Measurements from ENCODE around the gene MBOAT1.
"Not testable (repeated sequence)": the region's sequence is repeated elsewhere in the genome, so short reads cannot be mapped to it uniquely, and the experiment has no call there.

Gene MBOAT1

GRCh38 chr6:20142866-20143265, 69.4 kb downstream of the MBOAT1 start:
- FAIRE-seq (no peak), DNase-seq (ENCODE audit: insufficient read length, low spot score) (no peak)

- no peak for FAIRE-seq
Measured at GRCh38 chr6:20141931-20142330, 70.3 kb downstream of the MBOAT1 start.

GRCh38 chr6:20139127-20139963, 72.9 kb downstream of the MBOAT1 start:
- not testable (repeated sequence) for DNase-seq (ENCODE audit: insufficient read length, low spot score); FAIRE-seq

More at GRCh38 chr6:20141931-20142330, 70.3 kb downstream of the MBOAT1 start:
- no peak for DNase-seq (ENCODE audit: insufficient read length, low spot score)

GRCh38 chr6:20137837-20138236, 74.4 kb downstream of the MBOAT1 start:
- FAIRE-seq (no peak), DNase-seq (ENCODE audit: insufficient read length, low spot score) (no peak)

- DNase-seq (ENCODE audit: insufficient read length, low spot score) (no peak), FAIRE-seq (no peak)
Measured at GRCh38 chr6:20137240-20137639, 75.0 kb downstream of the MBOAT1 start.

DNA sequence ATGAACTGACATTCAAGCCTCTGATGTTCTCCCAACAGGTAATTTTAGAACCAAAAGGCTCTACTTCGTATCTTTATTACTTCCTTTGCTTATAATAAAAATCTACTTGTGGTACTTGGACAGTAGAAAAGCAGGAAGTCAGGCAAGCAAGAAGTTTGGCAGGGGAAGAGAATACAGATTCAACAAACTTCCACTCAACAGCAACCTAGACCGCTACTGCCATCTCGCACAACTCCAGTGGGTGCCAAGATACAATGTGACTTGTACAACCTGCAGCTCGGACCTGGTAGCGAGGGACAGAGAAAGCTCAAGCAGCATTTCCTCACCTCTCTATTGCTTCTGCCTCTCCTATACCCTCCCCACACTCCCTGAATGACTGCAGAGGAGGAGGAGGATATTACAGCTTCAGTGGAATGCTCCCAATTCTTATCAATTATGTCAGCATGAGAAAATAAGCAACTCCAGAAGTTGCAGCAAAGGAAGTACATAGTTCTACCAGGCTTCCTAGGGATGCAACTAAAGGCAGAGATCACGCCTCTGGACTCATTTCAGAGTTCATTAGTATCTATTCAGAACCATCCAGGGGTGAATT, 76.5 kb downstream of the MBOAT1 start:
- FAIRE-seq (no peak), DNase-seq (ENCODE audit: insufficient read length, low spot score) (no peak)

DNA sequence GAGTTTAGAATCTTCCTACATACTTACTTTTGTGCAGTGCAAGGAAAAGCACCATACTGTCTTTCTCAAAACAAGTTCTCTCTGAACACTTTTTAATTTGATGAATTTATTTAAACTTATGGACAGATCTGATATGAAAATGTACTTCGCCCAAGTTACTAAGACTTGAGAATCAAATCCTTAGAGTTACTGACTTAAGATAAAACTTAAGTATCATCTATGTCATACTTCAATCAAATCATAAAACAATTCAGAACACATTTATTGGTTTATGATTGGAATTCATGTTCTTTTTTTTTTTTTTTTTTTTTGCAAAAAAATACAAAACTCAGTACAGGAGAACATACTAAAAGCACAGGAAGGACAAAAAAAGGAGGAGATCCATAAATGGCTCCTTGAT, 77.7 kb downstream of the MBOAT1 start:
- FAIRE-seq: peak; percentile 54

GRCh38 chr6:20129290-20130088, 82.8 kb downstream of the MBOAT1 start:
- FAIRE-seq (no peak), DNase-seq (ENCODE audit: insufficient read length, low spot score) (no peak)

More for the DNA sequence above, 77.7 kb downstream of the MBOAT1 start:
- no peak for DNase-seq (ENCODE audit: insufficient read length, low spot score)

DNA sequence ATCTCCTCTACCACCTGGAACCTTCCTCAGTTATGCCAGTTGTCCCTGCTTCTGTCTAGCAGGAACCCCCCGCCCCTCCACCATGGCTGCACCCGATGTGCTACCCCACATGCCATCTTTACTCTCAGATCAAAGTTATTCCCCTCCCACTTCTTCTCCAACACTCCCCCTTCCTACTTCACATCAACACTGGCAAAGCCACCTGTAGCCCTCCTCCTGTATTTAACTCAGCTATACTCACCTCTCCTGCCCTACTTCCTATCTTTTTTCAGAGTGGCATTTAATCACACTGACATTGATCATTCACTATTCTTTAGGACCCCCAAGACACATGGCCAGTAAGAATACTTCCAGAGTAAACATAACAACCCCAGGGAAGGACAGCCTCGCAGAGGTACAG, 84.3 kb downstream of the MBOAT1 start:
- FAIRE-seq (no peak), DNase-seq (ENCODE audit: insufficient read length, low spot score) (no peak)

GRCh38 chr6:20126789-20127653, 85.2 kb downstream of the MBOAT1 start:
- DNase-seq (ENCODE audit: insufficient read length, low spot score) (peak; percentile 35), FAIRE-seq (peak; percentile 82)

GRCh38 chr6:20126102-20126752, 86.0 kb downstream of the MBOAT1 start:
- FAIRE-seq (no peak), DNase-seq (ENCODE audit: insufficient read length, low spot score) (no peak)

- FAIRE-seq (no peak), DNase-seq (ENCODE audit: insufficient read length, low spot score) (no peak)
Measured at GRCh38 chr6:20124545-20124944, 87.7 kb downstream of the MBOAT1 start.

DNA sequence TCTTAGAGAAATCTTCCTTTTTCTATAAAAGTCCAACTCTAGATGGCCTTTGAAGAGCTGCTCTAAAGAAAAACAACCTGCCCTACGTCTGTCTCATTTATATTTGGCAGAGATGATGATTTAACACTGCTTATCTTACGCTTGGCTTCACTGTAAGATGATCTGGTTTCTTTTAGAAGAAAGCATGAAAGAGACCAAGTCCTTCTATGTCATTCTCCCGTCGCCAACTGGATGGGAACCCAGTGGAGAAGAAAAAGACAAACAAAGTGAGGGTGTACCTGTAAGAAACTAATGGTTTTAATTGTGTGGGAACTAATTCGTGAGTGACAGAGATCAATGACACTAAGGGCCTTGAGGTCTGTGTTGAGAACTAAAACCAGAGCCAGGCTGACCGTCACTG, 92.8 kb downstream of the MBOAT1 start:
- FAIRE-seq (no peak), DNase-seq (ENCODE audit: insufficient read length, low spot score) (no peak)

GRCh38 chr6:20118892-20119291, 93.4 kb downstream of the MBOAT1 start:
- DNase-seq (ENCODE audit: insufficient read length, low spot score) (no peak), FAIRE-seq (no peak)

DNA sequence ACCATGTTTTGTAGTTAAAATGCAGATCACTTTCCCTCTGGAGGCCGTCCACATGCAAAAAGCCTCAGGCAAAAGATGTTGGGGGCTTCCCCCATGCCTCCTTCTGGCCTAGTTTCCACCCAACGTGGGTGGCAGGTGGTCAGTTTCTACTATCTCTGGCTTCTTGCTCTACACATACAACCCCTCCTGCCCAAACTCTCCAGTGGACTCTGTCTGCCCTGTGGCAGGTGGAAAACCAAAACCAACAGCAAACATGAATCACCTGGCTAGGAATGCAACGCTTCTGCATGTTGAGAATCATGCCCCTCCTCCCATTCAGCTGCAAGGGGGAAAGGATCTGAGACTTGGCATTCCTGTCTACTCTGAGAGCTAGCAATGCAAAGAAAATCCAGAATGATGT, 94.8 kb downstream of the MBOAT1 start:
- peak; percentile 33 for FAIRE-seq
- DNase-seq (ENCODE audit: insufficient read length, low spot score): no peak

DNA sequence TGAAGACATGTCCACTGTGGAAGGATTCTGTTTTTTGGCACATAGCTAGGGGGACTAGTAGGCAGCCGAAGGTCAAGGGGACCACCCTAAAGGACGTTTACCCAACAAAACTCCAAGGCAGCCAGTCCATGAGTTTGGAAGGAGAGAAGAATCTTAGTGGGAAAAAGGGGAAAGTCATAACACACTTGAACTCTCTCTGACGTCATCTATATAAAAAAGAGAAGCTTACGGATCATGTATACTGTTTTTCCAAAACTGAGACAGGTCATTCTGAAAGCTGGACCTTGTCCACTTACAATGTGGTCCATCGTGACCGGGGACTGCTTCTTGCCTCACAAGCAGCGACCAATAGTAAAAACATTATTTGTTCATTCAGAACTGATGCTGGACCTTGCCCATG, 95.5 kb downstream of the MBOAT1 start:
- DNase-seq (ENCODE audit: insufficient read length, low spot score) (no peak), FAIRE-seq (no peak)

GRCh38 chr6:20115246-20115980, 96.9 kb downstream of the MBOAT1 start:
- no peak for DNase-seq (ENCODE audit: insufficient read length, low spot score)

GRCh38 chr6:20113649-20114224, 98.5 kb downstream of the MBOAT1 start:
- DNase-seq (ENCODE audit: insufficient read length, low spot score) (no peak), FAIRE-seq (no peak)

More at GRCh38 chr6:20115246-20115980, 96.9 kb downstream of the MBOAT1 start:
- FAIRE-seq: no peak

GRCh38 chr6:20112841-20113240, 99.4 kb downstream of the MBOAT1 start:
- FAIRE-seq: no peak
- DNase-seq (ENCODE audit: insufficient read length, low spot score): no peak
